Activated CD8-positive, alpha-beta memory T cell treated with anti-CD3 and anti-CD28 coated beads for 48 hours (primary cell): ENCODE data around the gene SORCS3.

ENCODE experiments used
- DNase-seq, 3 experiments: peaks; one replicate each; pipeline ENCODE4 v3.0.0-alpha.2; 2020; ENCODE audit warnings: low read depth in 2 of 3, low spot score in 2 of 3

SORCS3 gene

DNA sequence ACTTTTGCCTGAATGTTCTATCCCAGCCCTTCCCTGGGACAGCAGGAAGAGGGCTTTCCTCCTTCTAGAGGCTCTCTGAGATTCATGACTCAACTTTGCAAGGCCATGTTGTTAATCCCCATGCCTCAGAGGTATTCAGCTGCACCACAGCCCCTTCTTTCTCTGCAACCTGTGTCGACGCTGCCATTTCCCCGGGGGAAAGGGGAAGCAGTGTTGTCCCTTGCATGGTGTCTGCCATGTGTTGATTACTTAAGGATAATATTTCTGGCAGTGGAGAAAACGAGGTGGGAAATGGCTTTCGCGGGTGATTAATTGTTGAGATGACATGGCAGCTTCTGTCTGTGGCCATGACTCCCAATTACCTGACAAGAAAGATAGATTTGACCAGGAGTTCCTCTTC, 133.1 kb downstream of the SORCS3 start:
- no peak for DNase-seq

DNA sequence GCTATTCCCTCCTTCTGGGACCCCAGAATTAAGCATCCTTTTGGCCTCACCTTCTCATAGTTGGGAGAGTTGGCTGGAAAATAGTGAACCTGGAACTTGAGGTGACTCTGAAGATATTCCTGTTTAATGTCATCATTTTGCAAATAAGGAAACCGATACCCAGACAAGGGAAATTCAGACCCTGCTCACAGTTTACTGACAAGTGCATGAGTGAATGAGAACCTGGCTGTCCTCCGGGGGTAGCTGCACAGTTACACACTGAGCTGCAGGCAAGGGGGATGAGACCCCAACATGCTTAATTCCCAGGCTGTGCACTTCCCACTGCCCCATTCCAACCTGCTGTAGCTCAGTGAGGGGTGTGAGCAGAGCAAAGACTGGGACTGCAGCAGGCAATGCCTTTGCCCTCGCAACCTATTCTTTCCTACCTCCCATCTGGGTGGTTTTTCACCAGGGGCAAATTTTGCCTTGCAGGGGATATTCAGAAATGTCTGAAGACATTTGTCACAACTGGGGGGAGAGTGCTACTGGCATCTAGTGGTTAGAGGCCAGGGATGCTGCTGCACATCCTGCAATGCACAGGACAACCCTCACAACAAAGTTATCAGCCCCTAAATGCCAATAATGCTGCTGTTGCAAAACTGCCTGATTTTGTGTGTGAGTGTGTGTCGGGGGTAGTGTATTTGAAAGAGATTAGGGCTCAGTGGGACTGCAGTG, 136.2 kb downstream of the SORCS3 start:
- no peak for DNase-seq

DNA sequence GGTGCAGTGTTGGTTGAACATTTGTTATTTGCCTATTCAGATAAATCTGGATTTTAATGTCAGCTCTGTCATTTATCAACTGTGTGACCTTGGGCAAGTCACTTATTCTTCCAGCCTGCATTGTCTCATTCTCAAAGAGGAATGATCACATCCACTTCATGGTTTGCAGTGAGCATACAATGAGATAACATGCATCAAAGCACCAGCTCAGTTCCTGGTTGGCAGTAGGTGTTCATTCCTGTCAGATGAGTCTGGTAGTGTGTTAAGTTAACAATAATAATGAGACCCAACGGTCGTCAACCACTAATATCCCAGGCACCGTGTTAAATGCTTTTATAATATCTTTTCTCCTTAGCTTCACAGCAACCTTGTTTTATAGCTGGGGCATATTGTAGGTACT, 137.3 kb downstream of the SORCS3 start:
- DNase-seq = no peak

DNA sequence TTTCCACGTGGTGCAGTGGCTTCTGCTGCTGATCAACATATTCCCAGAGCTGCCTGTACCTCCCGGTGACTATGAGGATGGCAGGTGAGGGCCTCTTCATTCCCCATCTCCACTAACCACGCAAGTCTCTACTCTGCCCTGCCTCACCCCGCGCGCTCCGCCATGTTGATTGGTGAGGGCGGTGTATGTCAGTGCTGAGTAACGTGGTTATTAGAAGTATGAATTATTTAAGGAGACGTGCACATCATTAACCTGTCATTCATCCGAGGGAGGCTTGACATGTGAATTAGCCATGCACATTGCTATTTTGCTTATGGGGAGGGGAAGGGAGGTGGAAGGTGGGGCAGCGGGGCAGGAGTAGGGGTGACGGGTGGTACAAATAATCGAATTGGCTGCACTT, 138.6 kb downstream of the SORCS3 start:
- no peak for DNase-seq

DNA sequence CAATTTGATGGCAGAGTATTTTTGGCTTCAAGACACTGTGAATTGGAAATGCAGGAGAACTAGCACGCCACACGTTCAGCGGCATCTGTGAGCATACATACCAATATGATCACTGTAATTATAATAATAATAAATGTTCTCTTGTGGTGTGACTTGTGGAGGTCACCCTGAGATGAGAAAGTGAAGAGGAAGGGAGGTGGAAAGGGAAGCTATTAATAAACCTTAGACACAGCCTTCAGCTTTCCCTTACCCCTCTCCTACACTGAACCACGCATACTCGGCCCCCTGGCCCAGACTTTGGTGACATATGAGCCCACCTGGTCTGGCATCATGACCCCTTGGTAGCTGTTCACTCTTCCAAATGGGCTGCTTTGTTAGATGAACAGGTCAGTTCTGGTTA, 139.1 kb downstream of the SORCS3 start:
- DNase-seq = no peak

DNA sequence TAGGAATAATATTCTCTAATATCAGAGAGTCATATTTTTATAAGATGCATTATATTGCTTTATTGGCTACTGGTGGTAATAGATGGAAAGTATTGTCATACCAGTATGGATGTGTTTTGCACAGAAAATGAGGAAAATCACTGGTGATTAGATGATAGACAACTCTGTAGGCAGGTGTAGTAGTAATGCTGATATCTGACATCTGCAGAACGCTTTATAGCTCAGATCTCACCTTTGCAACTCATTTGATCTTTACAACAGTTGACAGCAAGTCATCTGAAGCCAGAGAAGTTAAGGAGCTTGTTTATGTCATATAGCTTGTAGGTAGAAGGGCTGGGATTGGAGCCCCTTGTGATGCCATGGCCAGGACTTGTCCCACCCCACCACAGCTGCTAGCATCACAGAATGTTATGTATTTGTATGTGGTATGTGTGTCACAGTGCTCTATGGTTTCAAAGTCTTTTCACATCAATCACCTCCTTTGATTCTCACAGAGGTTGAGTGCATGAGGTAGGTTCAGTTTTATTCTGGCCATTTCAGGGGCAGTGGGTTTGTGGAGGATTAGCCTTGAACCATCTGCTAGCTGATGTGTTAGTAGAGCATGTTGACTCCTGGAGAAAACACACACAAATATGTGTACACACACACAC, 140.0 kb downstream of the SORCS3 start:
- DNase-seq = no peak

DNA sequence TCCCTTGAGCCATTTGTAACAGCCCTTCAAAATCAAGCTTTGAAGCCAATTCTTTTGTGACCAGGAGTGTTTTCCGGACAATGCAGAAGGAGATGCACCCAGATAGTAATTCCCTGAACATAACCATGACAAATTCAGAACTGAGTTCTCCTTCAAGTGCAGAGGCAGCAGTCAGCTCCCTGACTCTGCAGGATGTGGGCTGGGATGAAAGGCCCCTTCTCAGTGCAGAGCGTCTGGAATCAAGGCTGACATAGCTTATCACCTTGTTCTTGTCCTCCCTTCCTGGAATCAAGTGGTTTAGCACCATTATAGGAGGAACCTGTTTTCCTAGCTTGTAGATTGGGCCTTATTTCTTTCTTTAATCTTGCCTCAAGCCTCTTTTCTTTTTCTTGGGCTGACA, 143.4 kb downstream of the SORCS3 start:
- no peak for DNase-seq

DNA sequence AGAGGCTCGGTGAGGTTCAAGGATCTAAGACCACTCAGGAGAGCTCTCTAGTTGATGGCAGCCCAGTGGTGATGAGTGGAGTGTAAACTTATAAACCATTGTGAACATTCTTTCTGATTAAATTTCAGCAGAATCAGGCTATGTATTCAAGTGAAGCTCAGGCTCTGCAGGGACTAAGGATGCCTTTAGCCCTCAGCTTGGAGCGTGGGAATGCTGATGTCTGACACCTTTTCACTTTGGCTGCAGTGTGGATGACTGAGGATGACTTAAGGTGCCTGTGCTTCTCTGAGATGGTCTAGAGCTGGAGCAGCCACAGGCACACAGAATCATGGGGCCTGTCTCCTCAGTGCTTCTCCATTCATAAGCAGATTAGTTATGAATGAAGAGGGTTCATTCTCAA, 150.4 kb downstream of the SORCS3 start:
- DNase-seq = no peak

DNA sequence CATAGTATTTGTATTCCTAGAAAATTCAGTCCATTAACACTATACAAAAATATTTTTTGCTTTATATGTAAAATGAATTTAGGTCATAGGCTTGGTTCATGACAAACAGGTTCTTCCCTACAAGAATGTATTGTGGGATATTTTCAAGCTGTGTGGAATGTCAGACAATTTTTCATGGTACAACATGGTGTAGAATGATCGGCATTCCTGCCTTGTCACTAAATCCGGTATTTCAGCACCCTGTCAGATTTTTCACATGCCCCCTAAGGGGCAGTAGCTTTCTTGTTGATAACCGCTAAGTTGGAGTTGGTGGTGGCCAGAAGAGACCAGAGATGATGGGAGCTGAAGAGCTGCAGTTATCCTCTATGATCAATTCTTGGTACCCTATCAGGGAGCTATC, 154.3 kb downstream of the SORCS3 start:
- no peak for DNase-seq

DNA sequence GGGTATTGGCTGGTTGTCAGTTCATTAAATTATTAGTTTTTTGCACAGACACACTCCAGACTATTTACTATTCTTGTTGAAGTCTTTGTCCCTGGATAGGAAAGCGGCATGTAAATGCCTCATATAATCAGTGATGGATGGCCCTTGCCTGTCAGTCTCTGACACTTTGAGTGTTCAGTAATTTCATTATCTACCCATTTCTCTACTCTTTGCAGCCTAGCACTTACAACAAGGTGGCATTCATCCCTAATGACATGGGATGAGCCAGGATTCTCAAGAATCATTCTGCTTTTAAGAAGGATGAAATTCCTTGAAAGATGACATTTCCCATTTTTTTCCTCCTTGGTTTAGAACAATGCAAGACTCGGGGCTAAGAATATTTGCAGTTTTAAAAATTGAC, 155.7 kb downstream of the SORCS3 start:
- no peak for DNase-seq

DNA sequence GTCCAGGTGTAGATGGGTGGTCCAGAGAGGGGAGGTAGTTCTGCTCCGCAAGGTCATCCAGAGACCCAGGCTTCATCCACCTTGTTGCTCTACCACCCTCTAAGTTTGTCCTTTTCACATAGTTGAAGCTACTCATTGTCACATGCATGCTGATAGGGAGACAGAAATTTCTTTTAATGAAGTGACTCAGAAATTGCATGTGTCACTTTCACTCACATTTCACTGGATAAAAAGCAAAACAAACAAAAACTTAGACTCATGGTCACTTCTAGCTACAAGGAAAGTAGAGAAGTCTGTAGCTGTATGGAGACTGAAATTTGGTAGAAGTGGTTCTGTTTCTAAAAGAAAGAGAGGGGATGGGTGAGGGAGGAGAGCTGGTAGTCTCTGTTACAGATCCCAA, 161.9 kb downstream of the SORCS3 start:
- DNase-seq = no peak

DNA sequence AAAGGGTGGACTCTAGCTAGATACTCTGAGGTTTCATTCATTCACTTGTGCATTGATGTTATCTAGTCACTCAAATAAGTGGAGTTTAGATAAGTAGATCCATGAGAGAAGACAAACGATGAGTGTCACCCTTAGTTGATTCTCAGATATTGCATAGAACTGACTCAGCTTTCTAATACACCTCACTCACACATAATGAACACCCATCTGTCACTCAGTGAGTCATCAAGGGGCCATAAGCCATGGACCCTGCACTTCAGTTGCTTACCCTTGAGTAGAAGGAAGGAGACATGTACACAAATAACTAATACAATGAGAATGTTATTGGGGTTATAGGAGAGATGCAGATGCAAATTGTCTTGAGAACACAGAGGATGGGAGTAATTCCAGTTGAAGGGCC, 163.8 kb downstream of the SORCS3 start:
- DNase-seq = no peak

DNA sequence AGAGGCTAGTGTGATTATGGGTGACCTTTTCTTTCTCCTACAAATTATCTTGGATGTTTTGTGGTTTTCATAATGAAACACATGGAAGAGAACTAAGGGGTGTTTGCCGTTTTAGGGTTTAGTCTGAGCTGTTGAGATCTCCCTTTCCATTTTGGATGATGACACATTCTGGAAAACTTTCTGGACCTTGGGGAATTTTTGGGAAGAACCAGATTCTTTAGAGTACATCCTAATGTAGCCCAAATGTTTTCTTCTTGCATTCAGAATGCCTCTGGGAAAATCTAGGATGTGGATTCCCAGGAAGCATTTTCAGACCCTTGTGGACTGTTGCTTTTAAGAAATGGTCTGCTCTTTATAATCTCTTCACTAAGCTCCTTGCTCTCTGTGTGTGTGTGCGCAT, 165.7 kb downstream of the SORCS3 start:
- no peak for DNase-seq

DNA sequence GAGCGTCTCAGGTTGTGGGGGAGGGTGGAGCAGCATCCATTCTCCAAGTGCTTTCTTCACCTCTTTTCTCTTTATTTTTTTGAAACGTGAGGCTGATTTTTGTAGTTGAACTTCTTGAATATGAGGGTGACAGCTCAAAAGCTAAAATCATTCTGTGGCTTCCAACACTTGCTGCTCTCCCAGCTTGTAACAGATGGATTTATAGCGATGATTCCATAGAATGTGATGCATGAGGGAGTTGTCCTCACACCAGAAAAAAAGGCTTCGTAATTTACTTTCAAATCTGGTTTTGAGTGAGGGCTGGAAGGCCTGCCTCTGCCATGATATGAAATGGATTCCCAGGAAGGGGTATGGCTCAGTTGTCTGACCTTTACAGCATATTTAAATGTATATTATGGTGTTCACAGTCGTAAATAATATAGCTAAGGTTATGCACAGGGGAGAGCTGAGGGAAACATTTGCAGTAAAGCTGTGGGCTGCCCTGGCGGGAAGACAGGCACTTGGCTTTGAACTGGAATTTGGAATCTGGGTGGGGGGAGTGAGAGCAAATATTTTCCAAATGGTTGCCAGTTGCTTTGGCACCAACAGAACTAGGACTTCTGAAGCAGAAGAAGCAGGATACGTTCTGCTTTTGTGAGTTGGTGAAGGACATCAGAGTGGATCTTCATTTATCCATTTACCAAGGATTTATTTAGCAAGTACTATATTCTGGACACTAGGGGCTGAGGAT, 166.7 kb downstream of the SORCS3 start:
- DNase-seq = no peak

DNA sequence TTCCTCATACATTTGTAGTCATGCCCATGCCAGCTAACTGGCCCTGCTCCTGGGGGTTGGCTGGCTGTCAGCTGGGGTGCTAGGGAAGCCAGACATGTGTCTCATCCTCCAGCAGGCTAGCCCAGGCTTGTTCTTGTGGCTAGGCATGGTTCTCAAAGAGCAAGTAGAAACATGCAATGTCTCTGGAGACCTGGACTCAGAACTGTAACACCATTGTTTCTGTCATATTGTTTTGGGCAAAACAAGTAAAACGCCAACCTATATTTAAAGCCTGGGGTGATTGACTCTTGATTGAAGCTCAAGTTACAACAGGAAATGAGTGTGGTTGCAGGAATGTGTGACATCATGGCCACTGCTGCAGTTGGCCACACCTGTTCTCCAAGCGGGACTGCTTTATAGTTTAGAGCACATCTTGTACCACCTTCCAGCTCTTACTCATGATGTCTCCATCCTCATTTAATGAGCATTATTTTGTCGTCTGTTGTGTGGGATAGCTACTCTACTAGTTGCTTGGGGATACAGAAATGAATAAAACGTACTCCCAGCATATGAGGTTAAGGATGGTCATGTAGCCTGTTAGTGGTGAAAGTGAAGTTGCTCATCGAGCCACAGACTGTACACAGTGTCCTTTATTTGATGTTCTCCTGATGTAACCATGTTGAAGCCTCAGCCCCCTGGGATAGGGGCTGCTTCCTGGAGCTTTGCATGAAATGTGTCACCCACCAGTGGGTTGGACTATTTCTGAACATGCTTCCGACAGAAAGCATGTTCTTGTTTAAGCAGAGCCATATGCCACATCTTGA, 168.4 kb downstream of the SORCS3 start:
- no peak for DNase-seq

DNA sequence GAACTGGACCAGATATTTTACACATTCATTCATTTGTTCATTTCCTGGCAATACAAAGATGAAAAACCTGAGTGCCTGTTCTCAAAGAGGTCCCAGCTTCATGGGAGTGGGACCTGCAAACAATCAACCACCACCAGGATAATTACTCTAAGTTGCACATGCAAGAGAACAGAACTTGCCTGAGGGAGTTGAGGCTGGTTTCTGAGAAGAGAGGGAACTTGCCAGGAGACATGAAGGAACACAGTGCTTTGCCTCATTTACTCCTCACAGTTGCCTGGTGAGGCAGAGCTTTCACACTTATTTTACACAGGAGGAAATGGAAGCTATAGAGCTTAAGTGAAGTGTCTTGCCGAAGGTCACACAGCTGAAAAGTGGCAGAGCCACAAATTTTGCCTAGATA, 170.1 kb downstream of the SORCS3 start:
- DNase-seq = no peak

DNA sequence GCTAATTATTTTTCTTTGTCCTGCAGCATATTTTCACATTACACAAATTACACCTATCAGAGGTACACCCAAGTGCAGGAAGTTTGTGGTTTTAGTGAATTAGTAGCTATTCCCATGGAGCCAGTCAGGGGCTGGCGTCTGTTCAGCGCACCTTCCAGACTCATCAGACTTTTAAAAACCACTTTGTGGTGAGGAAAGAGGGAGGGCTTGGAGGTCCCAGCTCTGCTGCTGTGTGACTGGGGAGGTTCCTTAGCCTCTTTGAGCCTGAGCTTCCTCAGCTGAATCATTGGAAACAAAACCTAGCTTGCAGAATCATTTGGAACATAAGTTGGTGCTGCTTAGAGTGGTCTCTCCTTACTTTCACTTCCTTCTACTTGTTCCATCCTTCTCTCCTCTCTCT, 175.4 kb downstream of the SORCS3 start:
- DNase-seq = no peak

DNA sequence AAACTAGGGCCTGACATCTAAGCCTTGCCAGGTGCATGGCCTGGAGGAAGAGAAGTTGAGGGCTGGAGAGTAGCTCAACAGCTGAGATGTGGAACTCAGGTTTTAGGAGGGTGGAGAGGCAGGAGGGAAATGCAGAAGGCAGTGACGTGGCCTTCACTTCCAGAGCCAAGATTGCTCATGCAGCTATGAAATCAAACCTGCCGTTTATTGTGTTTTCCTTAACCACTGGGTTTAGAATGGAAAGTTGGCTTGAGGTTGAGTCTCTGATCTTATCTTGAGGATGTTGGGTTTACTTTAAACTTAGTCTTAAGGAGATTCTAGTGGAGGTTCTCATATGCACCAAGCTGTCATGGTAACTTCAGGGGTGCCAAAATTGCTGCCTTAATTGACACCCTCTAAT, 178.6 kb downstream of the SORCS3 start:
- DNase-seq = no peak

DNA sequence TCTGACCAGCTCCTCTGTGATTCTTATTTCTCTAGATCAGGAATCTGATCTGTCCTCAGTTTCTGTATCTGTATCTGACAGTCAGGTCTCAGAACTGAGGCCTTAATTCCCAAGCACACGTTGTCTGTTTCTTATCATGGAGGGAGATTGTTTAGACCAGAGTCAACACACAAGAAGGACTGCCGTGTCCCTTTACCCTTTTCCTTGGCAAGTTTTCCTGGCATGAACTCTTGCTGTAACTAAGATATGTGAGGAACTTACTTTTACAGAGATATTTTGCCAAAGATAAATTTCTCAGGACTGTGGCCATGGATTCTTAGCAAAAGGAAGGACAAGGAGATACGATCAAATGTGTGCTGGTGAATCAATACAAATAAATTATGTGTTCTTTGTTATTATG, 181.0 kb downstream of the SORCS3 start:
- DNase-seq = no peak

DNA sequence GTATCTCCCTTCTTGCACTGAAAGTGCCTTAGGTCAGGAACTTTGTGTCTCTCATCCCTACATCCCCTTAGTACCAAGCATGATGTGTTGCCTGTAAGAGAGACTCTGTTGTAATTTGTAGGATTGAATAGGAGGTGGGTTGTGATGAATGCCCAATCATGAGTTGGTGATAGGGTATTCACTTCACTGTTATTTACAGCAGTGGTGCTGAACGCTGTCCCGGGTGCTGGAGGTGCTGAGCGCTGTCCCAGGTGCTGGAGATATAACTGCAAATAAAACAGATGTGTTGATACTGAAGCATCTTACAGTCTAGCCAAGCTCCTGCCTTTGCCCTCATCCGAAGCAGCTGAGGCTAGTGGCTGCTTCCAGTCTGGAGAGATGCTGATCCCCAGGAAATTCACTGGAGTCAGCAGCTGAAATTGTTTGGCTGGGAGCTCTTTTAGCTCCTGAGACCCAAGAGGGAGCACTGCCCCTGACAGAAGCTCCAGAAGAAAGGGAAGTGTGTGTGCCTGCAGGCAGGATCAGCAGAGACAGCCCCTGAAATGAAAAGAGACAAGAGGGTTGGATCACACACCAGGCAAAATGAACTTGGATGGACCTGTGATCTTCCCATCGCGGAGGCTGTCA, 183.4 kb downstream of the SORCS3 start:
- no peak for DNase-seq

DNA sequence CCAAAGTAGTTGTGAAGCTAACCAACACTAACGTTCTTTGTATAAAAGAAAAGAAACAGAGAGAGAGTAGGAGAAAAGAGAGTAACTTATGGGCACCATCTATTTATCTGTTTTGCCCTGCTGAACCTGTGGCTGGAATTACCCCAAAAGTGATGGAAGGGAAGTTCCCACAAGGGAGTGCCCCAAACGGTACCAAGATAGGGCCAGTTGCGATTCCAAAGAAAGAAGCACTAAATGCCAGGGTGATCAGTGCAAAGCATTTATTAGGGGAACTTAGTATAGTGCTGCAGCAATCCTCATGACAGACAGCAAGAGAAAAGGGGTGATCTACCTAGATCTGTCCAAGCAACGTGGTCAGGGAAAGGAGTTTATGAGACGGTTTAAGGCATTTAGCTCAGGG, 190.2 kb downstream of the SORCS3 start:
- DNase-seq = no peak
